HCT116 (cell line): ENCODE measurements around the gene NF1. TPM values are rescaled to one million over a fixed set of nuclear protein-coding genes. Genes with fewer than 3 reads are reported as not detected.

Experiments used
- ATAC-seq: fragments of 200-7000 bp; cut with Tn5 transposase; 2 replicates; pipeline ENCODE4 v1.9.1; 2020; ENCODE audit warnings: mild to moderate bottlenecking, moderate library complexity
- BruUV-seq: library from RNA; stranded (reverse); fragments of 400-500 nt; replicated peaks from 2 replicates; lab custom pipeline; 2021; lab: Mats Ljungman, UMichigan
- CTCF ChIA-PET: fragments of 300-600 bp; sonication (Branson Sonifier 250); formaldehyde crosslinking; loops from one replicate; lab custom pipeline; 2021; ENCODE audit warnings: antibody characterized with exemption; lab: Charles Lee
- POLR2A ChIA-PET: fragments of 300-600, 350-600 bp; sonication (Branson Sonifier 250); formaldehyde crosslinking; loops from one replicate; lab custom pipeline; 2021; ENCODE audit warnings: antibody characterized with exemption; lab: Charles Lee
- RAD21 ChIA-PET, 2 experiments: fragments of 300-600 bp; sonication (Branson Sonifier 250); formaldehyde crosslinking; loops; one replicate each; lab custom pipeline; 2023; ENCODE audit warnings: low total read pairs in 2 of 2; ENCODE audit not compliant: uncharacterized antibody in 2 of 2, unreplicated experiment in 2 of 2, low non-redundant PET in 1 of 2; lab: Charles Lee
- DNase-seq: peaks from one replicate; pipeline ENCODE4 v3.0.0-alpha.2; 2010; ENCODE audit warnings: low read depth, low spot score
- H2AFZ ChIP-seq: fragments of 200-600 bp; shearing (Covaris generic), sonication (generic); 2 replicates; pipeline ENCODE4 v1.6.1; 2017; ENCODE audit warnings: low read depth, mixed run types, mixed read lengths, antibody characterized with exemption, low read length; ENCODE audit not compliant: poor library complexity, severe bottlenecking
- H3K27ac ChIP-seq: 2 replicates; pipeline ENCODE4 v1.5.1; 2012; ENCODE audit warnings: low read depth, low read length
- H3K27me3 ChIP-seq: fragments of 200-600 bp; sonication (generic); 2 replicates; pipeline ENCODE4 v1.6.1; 2016; ENCODE audit warnings: mixed run types, low read length, mixed read lengths; ENCODE audit not compliant: insufficient read depth
- H3K36me3 ChIP-seq, 2 experiments: fragments of 200-500 bp in 1 of 2; fragments of 200-600 bp in 1 of 2; sonication (Bioruptor generic) in 1 of 2; sonication (generic) in 1 of 2; 2 replicates each; pipeline versions ENCODE4 v1.5.1 to v1.6.1; 2014 to 2016; ENCODE audit warnings: low read length in 2 of 2, inconsistent platforms in 1 of 2, mixed read lengths in 1 of 2, mixed run types in 1 of 2; ENCODE audit not compliant: insufficient read depth in 2 of 2, control insufficient read depth in 1 of 2
- H3K4me1 ChIP-seq, 2 experiments: fragments of 200-600 bp in 1 of 2; sonication (generic) in 1 of 2; 2 replicates each; pipeline versions ENCODE4 v1.5.1 to v1.6.1; 2012 to 2017; ENCODE audit warnings: low read length in 2 of 2, inconsistent platforms in 1 of 2, mild to moderate bottlenecking in 1 of 2, mixed read lengths in 1 of 2, mixed run types in 1 of 2, moderate library complexity in 1 of 2; ENCODE audit not compliant: insufficient read depth in 2 of 2, control insufficient read depth in 1 of 2
- H3K4me2 ChIP-seq: fragments of 200-600 bp; sonication (generic); 2 replicates; pipeline ENCODE4 v1.6.1; 2017; ENCODE audit warnings: mixed run types, low read length, mixed read lengths
- H3K4me3 ChIP-seq, 2 experiments: fragments of 200-600 bp in 1 of 2; sonication (generic) in 1 of 2; replicated peaks in 1 of 2; 2 replicates each; pipeline ENCODE4 v1.5.1; 2011 to 2016; ENCODE audit warnings: low read length in 2 of 2, control low read depth in 1 of 2, low read depth in 1 of 2, mild to moderate bottlenecking in 1 of 2, mixed read lengths in 1 of 2, mixed run types in 1 of 2
- H3K79me2 ChIP-seq: fragments of 200-600 bp; sonication (generic); 2 replicates; pipeline ENCODE4 v1.6.1; 2017; ENCODE audit warnings: mild to moderate bottlenecking, mixed run types, low read length, moderate library complexity, mixed read lengths; ENCODE audit not compliant: insufficient read depth
- H3K9ac ChIP-seq: fragments of 200-600 bp; sonication (generic); 2 replicates; pipeline ENCODE4 v1.6.1; 2016; ENCODE audit warnings: low read length, mixed read lengths
- H3K9me2 ChIP-seq: fragments of 200-600 bp; sonication (generic), shearing (Covaris generic); 2 replicates; pipeline ENCODE4 v1.6.1; 2017; ENCODE audit warnings: mixed run types, mild to moderate bottlenecking, moderate library complexity; ENCODE audit not compliant: insufficient read depth
- H3K9me3 ChIP-seq, 2 experiments: fragments of 200-500 bp in 1 of 2; fragments of 200-600 bp in 1 of 2; sonication (Bioruptor generic) in 1 of 2; sonication (generic) in 1 of 2; 2 replicates each; pipeline ENCODE4 v1.6.1; 2014 to 2017; ENCODE audit warnings: low read length in 2 of 2, mixed read lengths in 2 of 2, inconsistent platforms in 1 of 2, low read depth in 1 of 2, mild to moderate bottlenecking in 1 of 2, mixed run types in 1 of 2, moderate library complexity in 1 of 2; ENCODE audit not compliant: control insufficient read depth in 1 of 2, insufficient read depth in 1 of 2
- H4K20me1 ChIP-seq: fragments of 200-600 bp; sonication (generic), shearing (Covaris generic); 2 replicates; pipeline ENCODE4 v1.6.1; 2017; ENCODE audit warnings: mixed run types, mild to moderate bottlenecking, moderate library complexity; ENCODE audit not compliant: insufficient read depth
- CBX3 ChIP-seq: IDR thresholded peaks from 2 replicates; pipeline ENCODE4 v1.6.1; 2012; ENCODE audit warnings: low read depth
- CEBPB ChIP-seq: IDR thresholded peaks from 2 replicates; pipeline ENCODE4 v1.6.1; 2012; ENCODE audit warnings: low read depth
- EGR1 ChIP-seq: IDR thresholded peaks from 2 replicates; pipeline ENCODE4 v1.6.1; 2012; ENCODE audit warnings: low read depth
- ELF1 ChIP-seq: IDR thresholded peaks from 2 replicates; pipeline ENCODE4 v1.6.1; 2012; ENCODE audit warnings: low read depth, borderline replicate concordance
- EZH2phosphoT487 ChIP-seq: fragments of 200-600 bp; IDR thresholded peaks from 2 replicates; pipeline ENCODE4 v1.6.1; 2018; ENCODE audit warnings: antibody characterized with exemption, borderline replicate concordance
- FOSL1 ChIP-seq: IDR thresholded peaks from 2 replicates; pipeline ENCODE4 v1.6.1; 2012; ENCODE audit warnings: low read depth
- JUND ChIP-seq: IDR thresholded peaks from 2 replicates; pipeline ENCODE4 v1.6.1; 2012
- POLR2A ChIP-seq: IDR thresholded peaks from 2 replicates; pipeline ENCODE4 v1.7.0; 2011; ENCODE audit warnings: borderline replicate concordance; ENCODE audit not compliant: insufficient read depth, insufficient read length; ENCODE audit errors: extremely low read depth
- RAD21 ChIP-seq: IDR thresholded peaks from 2 replicates; pipeline ENCODE4 v1.6.1; 2012; ENCODE audit warnings: low read depth, mild to moderate bottlenecking
- SP1 ChIP-seq: IDR thresholded peaks from 2 replicates; pipeline ENCODE4 v1.6.1; 2012; ENCODE audit warnings: low read depth
- SRF ChIP-seq: IDR thresholded peaks from 2 replicates; pipeline ENCODE4 v1.6.1; 2012; ENCODE audit warnings: low read depth
- TCF7L2 ChIP-seq: IDR thresholded peaks from 2 replicates; pipeline ENCODE4 v1.7.0; 2011; ENCODE audit warnings: borderline replicate concordance, inconsistent platforms; ENCODE audit not compliant: insufficient read depth, insufficient read length; ENCODE audit errors: extremely low read depth
- YY1 ChIP-seq: IDR thresholded peaks from 2 replicates; pipeline ENCODE4 v1.6.1; 2011; ENCODE audit warnings: low read length, low read depth, moderate library complexity, mild to moderate bottlenecking; ENCODE audit not compliant: insufficient replicate concordance; ENCODE audit errors: extremely low read depth
- ZFX ChIP-seq: fragments of 450-650 bp; IDR thresholded peaks from 2 replicates; pipeline ENCODE4 v1.6.1; 2017
- intact Hi-C: fragments of 100-400 bp; cut with micrococcal nuclease; formaldehyde crosslinking; loops from 2 replicates; pipeline ENCODE4 v1.10.0; 2022
- total RNA-seq: library from RNA; stranded (reverse); gene quantifications from one replicate; pipeline ENCODE4 v1.2.1, GENCODE V29; 2021; ENCODE audit not compliant: unreplicated experiment
- TF ChIP-seq, protein P1 (sequence below): IDR thresholded peaks from 2 replicates; pipeline ENCODE4 v1.6.1; 2011; ENCODE audit warnings: mild to moderate bottlenecking, low read length, moderate library complexity; ENCODE audit not compliant: insufficient replicate concordance; ENCODE audit errors: extremely low read depth
- TF ChIP-seq, protein P2 (sequence below): IDR thresholded peaks from 2 replicates; pipeline ENCODE4 v1.6.1; 2012; ENCODE audit warnings: low read depth
- TF ChIP-seq, protein P3 (sequence below), 3 experiments: fragments of 200-600 bp in 1 of 3; sonication (generic) in 1 of 3; IDR thresholded peaks in 2 of 3; conservative IDR thresholded peaks in 1 of 3; 2 replicates each; pipeline ENCODE4 v1.5.1; 2012 to 2017; ENCODE audit warnings: low read depth in 2 of 3, low read length in 2 of 3, antibody characterized with exemption in 1 of 3, borderline replicate concordance in 1 of 3, control low read depth in 1 of 3, mild to moderate bottlenecking in 1 of 3, mixed read lengths in 1 of 3, mixed run types in 1 of 3, moderate library complexity in 1 of 3; ENCODE audit not compliant: insufficient read depth in 1 of 3

NF1 gene
- total RNA-seq, 1 experiment from 2014 or later = 20.8 TPM

DNA sequence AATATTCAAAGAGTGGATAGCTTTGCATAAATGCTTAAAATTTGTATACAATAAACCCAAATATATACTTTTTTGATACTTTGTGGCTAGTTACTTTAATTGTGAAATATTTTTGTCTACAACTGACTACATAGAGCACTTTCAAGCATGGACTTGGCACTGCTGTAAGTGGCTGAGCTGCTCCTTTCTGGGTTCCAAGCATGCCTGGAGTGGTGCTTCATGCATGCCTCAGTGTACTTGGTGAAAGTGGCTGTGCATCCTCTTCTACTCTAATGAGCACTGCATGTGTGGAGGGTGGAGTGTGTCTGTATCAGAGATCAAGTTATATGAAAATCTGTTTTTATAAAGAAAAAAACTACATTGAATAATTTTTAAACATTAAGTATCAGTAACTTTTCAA lies 108.2 kb downstream of the NF1 start:
- no peak overlapping the region for H3K4me2 ChIP-seq
- ATAC-seq = no peak
- H3K27me3 ChIP-seq = no peaks in the 10 kb centered on the region
- H3K9ac ChIP-seq = no peak overlapping the region
- TF ChIP-seq, protein P1, sequence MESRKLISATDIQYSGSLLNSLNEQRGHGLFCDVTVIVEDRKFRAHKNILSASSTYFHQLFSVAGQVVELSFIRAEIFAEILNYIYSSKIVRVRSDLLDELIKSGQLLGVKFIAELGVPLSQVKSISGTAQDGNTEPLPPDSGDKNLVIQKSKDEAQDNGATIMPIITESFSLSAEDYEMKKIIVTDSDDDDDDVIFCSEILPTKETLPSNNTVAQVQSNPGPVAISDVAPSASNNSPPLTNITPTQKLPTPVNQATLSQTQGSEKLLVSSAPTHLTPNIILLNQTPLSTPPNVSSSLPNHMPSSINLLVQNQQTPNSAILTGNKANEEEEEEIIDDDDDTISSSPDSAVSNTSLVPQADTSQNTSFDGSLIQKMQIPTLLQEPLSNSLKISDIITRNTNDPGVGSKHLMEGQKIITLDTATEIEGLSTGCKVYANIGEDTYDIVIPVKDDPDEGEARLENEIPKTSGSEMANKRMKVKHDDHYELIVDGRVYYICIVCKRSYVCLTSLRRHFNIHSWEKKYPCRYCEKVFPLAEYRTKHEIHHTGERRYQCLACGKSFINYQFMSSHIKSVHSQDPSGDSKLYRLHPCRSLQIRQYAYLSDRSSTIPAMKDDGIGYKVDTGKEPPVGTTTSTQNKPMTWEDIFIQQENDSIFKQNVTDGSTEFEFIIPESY = no peak
- no peak for TF ChIP-seq TCF7L2
- no peak for TF ChIP-seq FOSL1
- no peak for TF ChIP-seq CEBPB
- TF ChIP-seq YY1 = no peak
- no peak for TF ChIP-seq EZH2phosphoT487
- no peak for TF ChIP-seq ELF1
- TF ChIP-seq CBX3 = no peak
- TF ChIP-seq, protein P2, sequence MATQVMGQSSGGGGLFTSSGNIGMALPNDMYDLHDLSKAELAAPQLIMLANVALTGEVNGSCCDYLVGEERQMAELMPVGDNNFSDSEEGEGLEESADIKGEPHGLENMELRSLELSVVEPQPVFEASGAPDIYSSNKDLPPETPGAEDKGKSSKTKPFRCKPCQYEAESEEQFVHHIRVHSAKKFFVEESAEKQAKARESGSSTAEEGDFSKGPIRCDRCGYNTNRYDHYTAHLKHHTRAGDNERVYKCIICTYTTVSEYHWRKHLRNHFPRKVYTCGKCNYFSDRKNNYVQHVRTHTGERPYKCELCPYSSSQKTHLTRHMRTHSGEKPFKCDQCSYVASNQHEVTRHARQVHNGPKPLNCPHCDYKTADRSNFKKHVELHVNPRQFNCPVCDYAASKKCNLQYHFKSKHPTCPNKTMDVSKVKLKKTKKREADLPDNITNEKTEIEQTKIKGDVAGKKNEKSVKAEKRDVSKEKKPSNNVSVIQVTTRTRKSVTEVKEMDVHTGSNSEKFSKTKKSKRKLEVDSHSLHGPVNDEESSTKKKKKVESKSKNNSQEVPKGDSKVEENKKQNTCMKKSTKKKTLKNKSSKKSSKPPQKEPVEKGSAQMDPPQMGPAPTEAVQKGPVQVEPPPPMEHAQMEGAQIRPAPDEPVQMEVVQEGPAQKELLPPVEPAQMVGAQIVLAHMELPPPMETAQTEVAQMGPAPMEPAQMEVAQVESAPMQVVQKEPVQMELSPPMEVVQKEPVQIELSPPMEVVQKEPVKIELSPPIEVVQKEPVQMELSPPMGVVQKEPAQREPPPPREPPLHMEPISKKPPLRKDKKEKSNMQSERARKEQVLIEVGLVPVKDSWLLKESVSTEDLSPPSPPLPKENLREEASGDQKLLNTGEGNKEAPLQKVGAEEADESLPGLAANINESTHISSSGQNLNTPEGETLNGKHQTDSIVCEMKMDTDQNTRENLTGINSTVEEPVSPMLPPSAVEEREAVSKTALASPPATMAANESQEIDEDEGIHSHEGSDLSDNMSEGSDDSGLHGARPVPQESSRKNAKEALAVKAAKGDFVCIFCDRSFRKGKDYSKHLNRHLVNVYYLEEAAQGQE = no peak
- TF ChIP-seq SRF = no peak
- TF ChIP-seq POLR2A = no peak
- TF ChIP-seq, protein P3, sequence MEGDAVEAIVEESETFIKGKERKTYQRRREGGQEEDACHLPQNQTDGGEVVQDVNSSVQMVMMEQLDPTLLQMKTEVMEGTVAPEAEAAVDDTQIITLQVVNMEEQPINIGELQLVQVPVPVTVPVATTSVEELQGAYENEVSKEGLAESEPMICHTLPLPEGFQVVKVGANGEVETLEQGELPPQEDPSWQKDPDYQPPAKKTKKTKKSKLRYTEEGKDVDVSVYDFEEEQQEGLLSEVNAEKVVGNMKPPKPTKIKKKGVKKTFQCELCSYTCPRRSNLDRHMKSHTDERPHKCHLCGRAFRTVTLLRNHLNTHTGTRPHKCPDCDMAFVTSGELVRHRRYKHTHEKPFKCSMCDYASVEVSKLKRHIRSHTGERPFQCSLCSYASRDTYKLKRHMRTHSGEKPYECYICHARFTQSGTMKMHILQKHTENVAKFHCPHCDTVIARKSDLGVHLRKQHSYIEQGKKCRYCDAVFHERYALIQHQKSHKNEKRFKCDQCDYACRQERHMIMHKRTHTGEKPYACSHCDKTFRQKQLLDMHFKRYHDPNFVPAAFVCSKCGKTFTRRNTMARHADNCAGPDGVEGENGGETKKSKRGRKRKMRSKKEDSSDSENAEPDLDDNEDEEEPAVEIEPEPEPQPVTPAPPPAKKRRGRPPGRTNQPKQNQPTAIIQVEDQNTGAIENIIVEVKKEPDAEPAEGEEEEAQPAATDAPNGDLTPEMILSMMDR (IDR thresholded peaks at IDR 0.05 in 2 of 3, conservative IDR thresholded peaks at IDR 0.05 in 1 of 3; ENCODE audit: borderline replicate concordance in 1 of 3, insufficient read depth in 1 of 3, low read depth in 2 of 3, low read length in 2 of 3) = no peak
- no peak for TF ChIP-seq RAD21
- TF ChIP-seq JUND = no peak
- no peak for TF ChIP-seq SP1
- no peak for TF ChIP-seq ZFX
- TF ChIP-seq EGR1 = no peak
- TF ChIP-seq, all 23 proteins: peak for 0
- BruUV-seq = no TSS peak
- H4K20me1 ChIP-seq = no peaks in the 10 kb centered on the region
- DNase-seq = no peak
- ChIA-PET RAD21 (no interaction called here), CTCF (no interaction called here), POLR2A (interaction anchor here (0.7 kb wide), 1 partner anchor 13 kb away, joined by 3 read pairs; no protein-coding TSS in a partner anchor)
- 0 out of 2 replicates have a peak, but pooled peaks cover 4% of the 10 kb centered on the region for H3K79me2 ChIP-seq
- no peak overlapping the region for H3K27ac ChIP-seq
- H3K4me1 ChIP-seq = peaks cover 0 to 6% of the 10 kb centered on the region in 2 experiments; a peak in 1 of 4 replicates
- 0 out of 4 replicates have a peak, but pooled peaks cover 0 to 2% of the 10 kb centered on the region in 2 experiments for H3K36me3 ChIP-seq
- no peak overlapping the region for H3K4me3 ChIP-seq
- H3K9me2 ChIP-seq = no peaks in the 10 kb centered on the region
- no peak overlapping the region for H2AFZ ChIP-seq
- H3K9me3 ChIP-seq = no peaks in the 10 kb centered on the region
- intact Hi-C loops = no loop called here
